Activated CD8-positive, alpha-beta T cell treated with anti-CD3 and anti-CD28 coated beads for 36 hours (primary cell): ENCODE data around the gene MECR. TPM values are rescaled to one million over a fixed set of nuclear protein-coding genes. Genes with fewer than 3 reads are reported as not detected.

Experiments
- ATAC-seq: fragments of 200-7000 bp; cut with Tn5 transposase; one replicate; pipeline ENCODE4 v1.10.0; 2021; ENCODE audit warnings: mild to moderate bottlenecking, moderate library complexity
- CTCF ChIA-PET: fragments of 350-600 bp; sonication (Branson Sonifier 250); formaldehyde crosslinking; loops from one replicate; lab custom pipeline; 2021; ENCODE audit warnings: antibody characterized with exemption; lab: Charles Lee
- POLR2A ChIA-PET: fragments of 350-600 bp; sonication (Branson Sonifier 250); formaldehyde crosslinking; loops from one replicate; lab custom pipeline; 2021; ENCODE audit warnings: antibody characterized with exemption; lab: Charles Lee
- DNase-seq: peaks from one replicate; pipeline ENCODE4 v3.0.0-alpha.2; 2020
- H3K27ac Mint-ChIP-seq: one replicate; pipeline ENCODE4 v1.8.0; 2021; ENCODE audit warnings: mild to moderate bottlenecking, mixed read lengths
- H3K27me3 Mint-ChIP-seq: one replicate; pipeline ENCODE4 v1.8.0; 2021; ENCODE audit warnings: mixed read lengths
- H3K36me3 Mint-ChIP-seq: one replicate; pipeline ENCODE4 v1.8.0; 2021; ENCODE audit warnings: low read depth, mixed read lengths
- H3K4me1 Mint-ChIP-seq: one replicate; pipeline ENCODE4 v1.8.0; 2021; ENCODE audit warnings: low read depth, mixed read lengths
- H3K4me3 Mint-ChIP-seq: one replicate; pipeline ENCODE4 v1.8.0; 2021; ENCODE audit warnings: mild to moderate bottlenecking, moderate library complexity, mixed read lengths
- H3K9me3 Mint-ChIP-seq: one replicate; pipeline ENCODE4 v1.8.0; 2021; ENCODE audit warnings: mixed read lengths
- CTCF ChIP-seq: fragments of 200-600 bp; IDR thresholded peaks from one replicate; pipeline ENCODE4 v1.8.0; 2022; ENCODE audit warnings: antibody characterized with exemption, mild to moderate bottlenecking
- intact Hi-C: fragments of 100-400 bp; cut with micrococcal nuclease; formaldehyde crosslinking; loops from one replicate; pipeline ENCODE4 v1.10.0; 2022
- total RNA-seq, 2 experiments: library from RNA; stranded (reverse); gene quantifications; one replicate each; pipeline ENCODE4 v1.2.3, GENCODE V29; 2021

The MECR gene
- total RNA-seq, 2 experiments from 2014 or later, result 42.2 to 43.5 TPM

DNA sequence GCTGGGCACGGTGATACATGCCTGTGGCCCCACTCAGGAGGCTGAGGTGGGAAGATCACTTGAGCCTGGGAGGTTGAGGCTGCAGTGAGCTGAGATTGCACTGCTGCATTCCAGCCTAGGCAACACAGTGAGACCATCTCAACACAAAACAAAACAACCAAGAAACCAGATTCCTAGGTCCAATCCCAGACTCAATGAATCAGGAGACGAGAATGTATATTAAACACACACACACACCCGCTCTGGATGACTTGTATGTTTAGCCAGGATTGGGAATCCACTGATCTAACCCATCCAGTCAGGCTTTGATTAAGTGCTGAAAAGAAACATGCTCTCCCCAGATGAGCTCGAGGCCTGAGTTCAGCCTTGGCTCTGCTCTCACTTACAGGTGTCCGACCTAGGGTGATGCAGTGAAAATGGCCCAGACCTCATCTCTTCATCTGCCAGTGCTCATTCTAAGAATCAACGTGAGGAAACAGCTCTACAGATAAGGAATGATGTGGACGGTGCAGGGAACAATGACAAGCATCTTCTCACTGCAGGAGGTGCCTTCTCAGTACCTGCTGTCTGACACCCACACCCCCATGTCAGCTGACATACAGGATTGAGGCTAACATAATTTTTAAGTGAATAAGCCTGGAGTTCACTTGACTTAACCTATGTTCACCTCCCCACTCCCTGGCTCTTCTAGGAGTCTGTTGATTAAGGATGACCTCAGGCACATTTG is 33.7 kb downstream of the MECR start:
- peaks cover 8% of the 10 kb centered on the region for H3K4me1 Mint-ChIP-seq
- no peaks in the 10 kb centered on the region for H3K9me3 Mint-ChIP-seq
- H3K4me3 Mint-ChIP-seq, result no peak overlapping the region
- CTCF ChIA-PET, result interaction anchor here (0.6 to 5.9 kb wide), 14 partner anchors 9 to 412 kb away, joined by 3 to 63 read pairs (median 4); partner anchors contain the start of gene SRSF4
- H3K27ac Mint-ChIP-seq, result no peak overlapping the region
- TF ChIP-seq CTCF, result no peak
- peaks cover 33% of the 10 kb centered on the region for H3K36me3 Mint-ChIP-seq
- ATAC-seq (peak; percentile 10), DNase-seq (no peak)
- no peaks in the 10 kb centered on the region for H3K27me3 Mint-ChIP-seq
- POLR2A ChIA-PET, result interaction anchor here (0.9 to 2.5 kb wide), 5 partner anchors 16 to 315 kb away, joined by 3 to 13 read pairs (median 3); partner anchors contain the start of gene SRSF4
- intact Hi-C loops, result no loop called here

- H3K36me3 Mint-ChIP-seq, result peaks cover 23% of the 10 kb centered on the region
- H3K4me3 Mint-ChIP-seq, result no peak overlapping the region
- DNase-seq (no peak), ATAC-seq (no peak)
- intact Hi-C loops, result no loop called here
- H3K9me3 Mint-ChIP-seq, result no peaks in the 10 kb centered on the region
- no peak overlapping the region for H3K27ac Mint-ChIP-seq
- ChIA-PET POLR2A (interaction anchor here (0.5 to 2.5 kb wide), 5 partner anchors 14 to 420 kb away, joined by 3 to 13 read pairs (median 3); partner anchors contain the start of gene SRSF4), CTCF (interaction anchor here (1.2 to 1.4 kb wide), 3 partner anchors 41 to 319 kb away, joined by 3 to 5 read pairs (median 4); no protein-coding TSS in a partner anchor)
- H3K4me1 Mint-ChIP-seq, result no peaks in the 10 kb centered on the region
- H3K27me3 Mint-ChIP-seq, result no peaks in the 10 kb centered on the region
- TF ChIP-seq CTCF, result no peak
Observed at GRCh38 chr1:29195881-29196291, 34.8 kb downstream of the MECR start.

- ChIA-PET POLR2A (interaction anchor here (4.6 kb wide), 1 partner anchor 12 kb away, joined by 18 read pairs; the partner anchor contains the start of gene SRSF4), CTCF (interaction anchor here (0.9 to 2.9 kb wide), 3 partner anchors 8 to 309 kb away, joined by 3 to 13 read pairs (median 3); no protein-coding TSS in a partner anchor)
- Mint-ChIP-seq H3K27ac (no peak overlapping the region), H3K36me3 (peaks cover 19% of the 10 kb centered on the region), H3K9me3 (no peaks in the 10 kb centered on the region), H3K27me3 (no peaks in the 10 kb centered on the region), H3K4me1 (no peaks in the 10 kb centered on the region), H3K4me3 (no peak overlapping the region)
- DNase-seq (no peak), ATAC-seq (no peak)
- TF ChIP-seq CTCF, result no peak
- intact Hi-C loops, result no loop called here
Observed at GRCh38 chr1:29193879-29194455, 36.8 kb downstream of the MECR start.

GRCh38 chr1:29190718-29191117 is 40.0 kb downstream of the MECR start:
- Mint-ChIP-seq H3K9me3 (no peaks in the 10 kb centered on the region), H3K27me3 (no peaks in the 10 kb centered on the region), H3K4me1 (no peaks in the 10 kb centered on the region), H3K36me3 (peaks cover 16% of the 10 kb centered on the region), H3K4me3 (no peak overlapping the region), H3K27ac (no peak overlapping the region)
- ChIA-PET POLR2A (interaction anchor here (0.6 to 4.6 kb wide), 2 partner anchors 9 to 27 kb away, joined by 3 to 18 read pairs; partner anchors contain the start of gene SRSF4), CTCF (interaction anchor here (2.8 kb wide), 1 partner anchor 12 kb away, joined by 9 read pairs; no protein-coding TSS in a partner anchor)
- no peak for TF ChIP-seq CTCF
- DNase-seq, result no peak
- intact Hi-C loops, result no loop called here
- ATAC-seq, result no peak
